HepG2 (cell line): ENCODE data around the gene ARHGEF3. TPM values are rescaled to one million over a fixed set of nuclear protein-coding genes. Genes with fewer than 3 reads are reported as not detected.

Source experiments
- ATAC-seq: fragments of 200-7000 bp; cut with Tn5 transposase; 3 replicates; pipeline ENCODE4 v1.9.1; 2020; ENCODE audit warnings: mild to moderate bottlenecking, moderate library complexity
- BruUV-seq: library from RNA; stranded (reverse); fragments of 400-500 nt; replicated peaks from 2 replicates; lab custom pipeline; 2021; lab: Mats Ljungman, UMichigan
- CTCF ChIA-PET: fragments of 300-600 bp; formaldehyde crosslinking; extraction: SDS; loops from one replicate; lab custom pipeline; 2021; ENCODE audit warnings: low total read pairs, inconsistent platforms, low intra/inter-chr PET ratio; lab: Yijun Ruan, JAX
- POLR2A ChIA-PET: fragments of 350-600 bp; sonication (Branson Sonifier 250); formaldehyde crosslinking; loops from one replicate; lab custom pipeline; 2020; ENCODE audit warnings: antibody characterized with exemption, inconsistent platforms; lab: Yijun Ruan, JAX
- DNase-seq: peaks from one replicate; pipeline ENCODE4 v3.0.0-alpha.2; 2015; ENCODE audit warnings: low spot score
- FAIRE-seq: peaks from 3 replicates; lab custom pipeline; 2011; peaks lifted over from hg19 to GRCh38; lab: Jason Lieb, UNC
- H2AFZ ChIP-seq: one replicate; pipeline ENCODE4 v1.6.1; 2011; ENCODE audit warnings: low read length, inconsistent platforms
- H3K27ac ChIP-seq: fragments of 300-600 bp; 3 replicates; pipeline ENCODE4 v1.8.0; 2011; ENCODE audit warnings: mixed run types, mild to moderate bottlenecking, mixed read lengths, low read length, inconsistent platforms; ENCODE audit not compliant: insufficient read depth; ENCODE audit errors: extremely low read length
- H3K27me3 ChIP-seq, 2 experiments: fragments of 200-600 bp in 1 of 2; 2 replicates in 1 of 2; 3 replicates in 1 of 2; pipeline versions ENCODE4 v1.6.0 to v1.8.0; 2011; ENCODE audit warnings: low read length in 2 of 2, mild to moderate bottlenecking in 2 of 2, moderate library complexity in 2 of 2, inconsistent platforms in 1 of 2; ENCODE audit not compliant: insufficient read depth in 2 of 2, control insufficient read depth in 1 of 2
- H3K36me3 ChIP-seq, 2 experiments: fragments of 200-600 bp in 1 of 2; replicated peaks in 1 of 2; 2 replicates in 1 of 2; 3 replicates in 1 of 2; pipeline versions ENCODE4 v1.5.1 to v1.8.0; 2011; ENCODE audit warnings: low read length in 2 of 2, inconsistent platforms in 1 of 2; ENCODE audit not compliant: insufficient read depth in 2 of 2, control insufficient read depth in 1 of 2
- H3K4me1 ChIP-seq: 2 replicates; pipeline ENCODE4 v1.5.1; 2012; ENCODE audit warnings: low read length, inconsistent platforms; ENCODE audit not compliant: insufficient read depth
- H3K4me2 ChIP-seq: 2 replicates; pipeline ENCODE4 v1.6.0; 2011; ENCODE audit warnings: low read depth, low read length, inconsistent platforms
- H3K4me3 ChIP-seq, 3 experiments: fragments of 200-600 bp in 1 of 3; sonication (generic), shearing (Covaris generic) in 1 of 3; replicated peaks in 1 of 3; 2 replicates each; pipeline ENCODE4 v1.5.1; 2011 to 2016; ENCODE audit warnings: low read length in 3 of 3, inconsistent platforms in 2 of 3, low read depth in 2 of 3, mild to moderate bottlenecking in 2 of 3, control low read depth in 1 of 3, mixed read lengths in 1 of 3; ENCODE audit not compliant: insufficient read depth in 1 of 3
- H3K79me2 ChIP-seq: one replicate; pipeline ENCODE4 v1.6.1; 2011; ENCODE audit warnings: low read length, inconsistent platforms; ENCODE audit not compliant: insufficient read depth
- H3K9ac ChIP-seq: 2 replicates; pipeline ENCODE4 v1.6.0; 2011; ENCODE audit warnings: mild to moderate bottlenecking, low read depth, low read length, inconsistent platforms; ENCODE audit not compliant: insufficient read depth
- H3K9me3 ChIP-seq: 2 replicates; pipeline ENCODE4 v1.5.1; 2012; ENCODE audit warnings: mild to moderate bottlenecking, low read length
- H4K20me1 ChIP-seq: 2 replicates; pipeline ENCODE4 v1.6.0; 2011; ENCODE audit warnings: inconsistent platforms, mild to moderate bottlenecking, low read length, moderate library complexity; ENCODE audit not compliant: insufficient read depth
- ELF1 ChIP-seq: sonication (generic); formaldehyde crosslinking; IDR thresholded peaks from 2 replicates; pipeline ENCODE4 v1.4.0; 2020; ENCODE audit warnings: missing genetic modification reagents
- HNF4A ChIP-seq: sonication (generic); formaldehyde crosslinking; IDR thresholded peaks from 2 replicates; pipeline ENCODE4 v1.4.0; 2020; ENCODE audit warnings: missing genetic modification reagents
- MAFK ChIP-seq, 2 experiments: IDR thresholded peaks in 1 of 2; conservative IDR thresholded peaks in 1 of 2; 2 replicates each; pipeline ENCODE4 v1.6.1; 2011; ENCODE audit warnings: improper control_type of control experiment in 2 of 2, low read length in 2 of 2
- REXO4 ChIP-seq: sonication (generic); formaldehyde crosslinking; IDR thresholded peaks from 2 replicates; pipeline ENCODE4 v1.8.0; 2022; ENCODE audit warnings: missing genetic modification reagents, mild to moderate bottlenecking, borderline replicate concordance
- WGBS: methylation state at CpG from one replicate; pipeline ENCODE4 v1.1.6; 2017; ENCODE audit warnings: low lambda C conversion rate; 5-methylcytosine and 5-hydroxymethylcytosine counted together
- in situ Hi-C: cut with HindIII; loops from 2 replicates; pipeline ENCODE4 v1.10.0; 2017; ENCODE audit warnings: low pct_unique_long_range_greater_than_20kb; ENCODE audit not compliant: extremely low pct_ligation_motif_present
- intact Hi-C: fragments of 100-400 bp; cut with micrococcal nuclease; formaldehyde crosslinking; loops from one replicate; pipeline ENCODE4 v1.10.0; 2022; ENCODE audit not compliant: unreplicated experiment
- polyA plus RNA-seq, 8 experiments: library from polyadenylated mRNA; depleted of rRNA in 3 of 8; stranded (reverse) in 7 of 8; unstranded in 1 of 8; fragments of >200 nt; fragmentation: Illumina TruSeq in 4 of 8; extraction: Trizol in 4 of 8; gene quantifications; 2 replicates each; pipeline versions ENCODE4 v1.2.1 to v1.2.3, GENCODE V29; 2011 to 2016; ENCODE audit warnings: low read depth in 4 of 8, missing spikeins in 1 of 8, mixed read lengths in 1 of 8; ENCODE audit not compliant: insufficient read depth in 1 of 8
- total RNA-seq, 5 experiments: library from RNA; depleted of rRNA; stranded (reverse); fragments of >200 nt; fragmentation: Illumina TruSeq; extraction: Trizol; gene quantifications; 2 replicates each; pipeline ENCODE4 v1.2.3, GENCODE V29; 2016; ENCODE audit warnings: low read depth in 1 of 5

Gene ARHGEF3
- total and polyA plus RNA-seq, 2 of the 13 experiments (the other 11 are each of a cell fraction or from before 2014, with no cell fraction given): 14.8 to 23.1 TPM

DNA sequence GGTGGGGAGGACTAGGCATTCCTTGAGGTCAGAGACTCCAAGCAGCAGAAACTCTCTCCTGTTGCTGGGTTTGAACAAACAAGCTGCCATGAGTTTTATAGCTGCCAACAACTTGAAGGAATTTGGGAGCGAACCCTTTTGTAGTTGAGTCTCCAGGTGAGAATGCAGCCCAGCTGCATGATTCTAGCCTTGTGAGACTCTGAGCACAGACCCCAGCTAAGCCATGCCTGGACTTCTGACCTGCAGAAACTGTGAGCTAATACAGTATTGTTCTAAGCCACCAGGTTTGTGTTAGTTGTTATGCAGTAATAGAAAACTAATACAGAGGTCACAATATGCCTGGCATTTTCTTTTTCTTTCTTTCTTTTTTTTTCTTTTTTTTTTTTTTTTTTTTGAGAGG lies 112.4 kb downstream of the ARHGEF3 start:
- in situ Hi-C loops: no loop called here
- BruUV-seq: no TSS peak
- POLR2A ChIA-PET: interaction anchor here (0.5 kb wide), 1 partner anchor 303 kb away, joined by 3 read pairs; no protein-coding TSS in a partner anchor
- Histone ChIP-seq H3K79me2 (no peaks in the 10 kb centered on the region), H3K4me3 (no peak overlapping the region), H3K27me3 (no peaks in the 10 kb centered on the region), H3K4me2 (no peak overlapping the region; the same call in 1 of the 2 replicates)
- TF ChIP-seq HNF4A (CRISPR knock-in tag) (0 out of 2 replicates have a peak, but pooled peaks have one; percentile 6), REXO4 (CRISPR knock-in tag) (no peak)
- TF ChIP-seq, all 625 proteins: peak for 1
- CTCF ChIA-PET: no interaction called here
- ATAC-seq (peak; percentile 94), FAIRE-seq (peak; percentile 4), DNase-seq (peak; percentile 35)
- H3K9me3 ChIP-seq: no peaks in the 10 kb centered on the region
- H3K27ac ChIP-seq: no peak overlapping the region
- H2AFZ ChIP-seq: no peak overlapping the region
- H4K20me1 ChIP-seq: no peaks in the 10 kb centered on the region
- H3K4me1 ChIP-seq: peaks cover 5% of the 10 kb centered on the region; the same call in 1 of the 2 replicates
- H3K36me3 ChIP-seq: no peaks in the 10 kb centered on the region
- H3K9ac ChIP-seq: no peak overlapping the region
- intact Hi-C loops: no loop called here
- WGBS: 88% methylated on average over 1 of the region's 1 CpG

DNA sequence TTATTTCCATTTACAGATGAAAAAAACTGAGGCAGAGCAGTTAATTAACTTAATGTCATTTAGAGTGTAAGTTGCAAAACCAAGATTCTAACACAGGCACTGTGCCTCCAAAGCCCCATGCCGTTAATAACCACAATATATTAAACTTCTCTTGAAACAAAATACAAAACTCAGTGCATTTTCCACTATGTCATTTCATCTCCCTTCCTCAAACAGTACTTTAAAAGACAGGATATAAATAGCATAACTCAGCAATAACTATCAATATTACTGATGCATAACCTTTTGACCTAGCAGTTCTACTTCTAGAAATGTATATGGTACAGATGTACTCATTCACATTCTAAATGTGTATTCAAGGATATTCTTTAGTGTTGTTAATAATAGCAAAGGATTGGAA lies 113.6 kb downstream of the ARHGEF3 start:
- H3K36me3 ChIP-seq: no peaks in the 10 kb centered on the region
- DNase-seq (no peak), FAIRE-seq (no peak)
- H3K27ac ChIP-seq: no peak overlapping the region
- no peak overlapping the region for H3K9ac ChIP-seq
- H3K27me3 ChIP-seq: no peaks in the 10 kb centered on the region
- H4K20me1 ChIP-seq: no peaks in the 10 kb centered on the region
- no peak overlapping the region for H2AFZ ChIP-seq
- CTCF ChIA-PET: no interaction called here
- intact Hi-C loops: no loop called here
- TF ChIP-seq MAFK (conservative IDR thresholded peaks at IDR 0.05 in 1 of 2, IDR thresholded peaks at IDR 0.05 in 1 of 2; ENCODE audit: low read length in 2 of 2) (peak; percentile 4 to 59; a peak in 2 of 4 replicates), ELF1 (CRISPR knock-in tag) (no peak)
- TF ChIP-seq, all 625 proteins: peak for 1
- POLR2A ChIA-PET: no interaction called here
- no peak overlapping the region for H3K4me2 ChIP-seq
- no peak for ATAC-seq
- H3K9me3 ChIP-seq: no peaks in the 10 kb centered on the region
- 65% methylated on average over 1 of the region's 1 CpG for WGBS
- in situ Hi-C loops: no loop called here
- H3K79me2 ChIP-seq: no peaks in the 10 kb centered on the region
- no peak overlapping the region for H3K4me3 ChIP-seq
- H3K4me1 ChIP-seq: peaks cover 15% of the 10 kb centered on the region
- no TSS peak for BruUV-seq
